ENCODE measurements around the gene EAF2.
"Not testable (repeated sequence)": the region's sequence is repeated elsewhere in the genome, so short reads cannot be mapped to it uniquely, and the experiment has no call there.

EAF2 gene

GRCh38 chr3:121852256-121852655, 17.2 kb downstream of the EAF2 start:
- TF ChIP-seq, protein P1, sequence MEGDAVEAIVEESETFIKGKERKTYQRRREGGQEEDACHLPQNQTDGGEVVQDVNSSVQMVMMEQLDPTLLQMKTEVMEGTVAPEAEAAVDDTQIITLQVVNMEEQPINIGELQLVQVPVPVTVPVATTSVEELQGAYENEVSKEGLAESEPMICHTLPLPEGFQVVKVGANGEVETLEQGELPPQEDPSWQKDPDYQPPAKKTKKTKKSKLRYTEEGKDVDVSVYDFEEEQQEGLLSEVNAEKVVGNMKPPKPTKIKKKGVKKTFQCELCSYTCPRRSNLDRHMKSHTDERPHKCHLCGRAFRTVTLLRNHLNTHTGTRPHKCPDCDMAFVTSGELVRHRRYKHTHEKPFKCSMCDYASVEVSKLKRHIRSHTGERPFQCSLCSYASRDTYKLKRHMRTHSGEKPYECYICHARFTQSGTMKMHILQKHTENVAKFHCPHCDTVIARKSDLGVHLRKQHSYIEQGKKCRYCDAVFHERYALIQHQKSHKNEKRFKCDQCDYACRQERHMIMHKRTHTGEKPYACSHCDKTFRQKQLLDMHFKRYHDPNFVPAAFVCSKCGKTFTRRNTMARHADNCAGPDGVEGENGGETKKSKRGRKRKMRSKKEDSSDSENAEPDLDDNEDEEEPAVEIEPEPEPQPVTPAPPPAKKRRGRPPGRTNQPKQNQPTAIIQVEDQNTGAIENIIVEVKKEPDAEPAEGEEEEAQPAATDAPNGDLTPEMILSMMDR (IDR thresholded peaks at IDR 0.05; ENCODE audit: low read depth, low read length, missing control alignments), result no peak
- in situ Hi-C loops (cut with HindIII; ENCODE audit: low sequenced_read_pairs), result no loop called here
- no peak for DNase-seq (ENCODE audit: low read depth)
- H3K4me3 ChIP-seq (ENCODE audit: low read depth, low read length), result no peak overlapping the region

DNA sequence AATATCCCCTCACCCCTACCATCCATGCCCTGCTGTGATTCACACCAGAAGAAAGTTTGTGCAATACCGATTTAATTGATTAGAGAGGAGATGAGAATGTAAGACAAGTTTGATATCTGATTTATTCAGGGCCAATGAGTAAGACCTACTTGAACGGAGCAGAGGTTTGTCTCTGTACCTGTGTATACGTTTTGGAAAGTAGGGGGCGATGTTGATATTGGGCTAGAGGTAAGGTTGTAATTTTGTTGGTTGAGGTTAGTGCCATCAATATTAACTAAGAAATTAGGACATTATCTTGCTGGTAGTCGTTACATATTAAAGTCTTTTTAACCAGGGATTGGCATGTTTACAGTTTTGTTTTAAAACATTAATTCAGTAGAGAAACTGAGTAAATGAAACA, 20.5 kb downstream of the EAF2 start:
- no peak overlapping the region for H3K4me3 ChIP-seq (ENCODE audit: low read depth, low read length)
- no peak for DNase-seq (ENCODE audit: low read depth)
- TF ChIP-seq, protein P1 (IDR thresholded peaks at IDR 0.05; ENCODE audit: low read depth, low read length, missing control alignments), result peak; percentile 30
- in situ Hi-C loops (cut with HindIII; ENCODE audit: low sequenced_read_pairs), result no loop called here

DNA sequence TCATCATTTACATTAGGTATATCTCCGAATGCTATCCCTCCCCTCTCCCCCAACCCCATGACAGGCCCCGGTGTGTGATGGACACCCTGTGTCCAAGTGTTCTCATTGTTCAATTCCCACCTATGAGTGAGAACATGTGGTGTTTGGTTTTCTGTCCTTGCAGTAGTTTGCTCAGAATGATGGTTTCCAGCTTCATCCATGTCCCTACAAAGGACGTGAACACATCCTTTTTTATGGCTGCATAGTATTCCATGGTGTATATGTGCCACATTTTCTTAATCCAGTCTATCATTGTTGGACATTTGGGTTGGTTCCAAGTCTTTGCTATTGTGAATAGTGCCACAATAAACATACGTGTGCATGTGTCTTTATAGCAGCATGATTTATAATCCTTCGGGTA, 22.8 kb downstream of the EAF2 start:
- in situ Hi-C loops (cut with HindIII; ENCODE audit: low sequenced_read_pairs); H3K4me3 ChIP-seq (ENCODE audit: low read depth, low read length): not testable (repeated sequence)

DNA sequence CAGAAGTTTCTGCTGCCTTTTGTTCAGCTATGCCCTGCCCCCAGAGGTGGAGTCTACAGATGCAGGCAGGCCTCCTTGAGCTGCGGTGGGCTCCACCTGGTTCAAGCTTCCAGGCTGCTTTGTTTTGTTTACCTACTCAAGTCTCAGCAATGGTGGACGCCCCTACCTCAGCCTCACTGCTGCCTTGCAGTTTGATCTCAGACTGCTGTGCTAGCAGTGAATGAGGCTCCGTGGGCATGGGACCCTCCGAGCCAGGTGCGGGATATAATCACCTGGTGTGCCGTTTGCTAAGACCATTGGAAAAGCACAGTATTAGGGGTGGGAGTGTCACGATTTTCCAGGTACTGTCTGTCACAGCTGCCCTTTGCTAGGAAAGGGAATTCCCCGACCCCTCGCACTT, 28.2 kb downstream of the EAF2 start:
- in situ Hi-C loops (cut with HindIII; ENCODE audit: low sequenced_read_pairs); DNase-seq (ENCODE audit: low read depth); H3K4me3 ChIP-seq (ENCODE audit: low read depth, low read length): not testable (repeated sequence)

More for the DNA sequence above, 22.8 kb downstream of the EAF2 start:
- DNase-seq (ENCODE audit: low read depth), result not testable (repeated sequence)

GRCh38 chr3:121863801-121864200, 28.8 kb downstream of the EAF2 start:
- in situ Hi-C loops (cut with HindIII; ENCODE audit: low sequenced_read_pairs), result no loop called here
- no peak overlapping the region for H3K4me3 ChIP-seq (ENCODE audit: low read depth, low read length)
- TF ChIP-seq, protein P1 (IDR thresholded peaks at IDR 0.05; ENCODE audit: low read depth, low read length, missing control alignments), result no peak
- DNase-seq (ENCODE audit: low read depth), result no peak

- in situ Hi-C loops (cut with HindIII; ENCODE audit: low sequenced_read_pairs), result no loop called here
- TF ChIP-seq, protein P1 (IDR thresholded peaks at IDR 0.05; ENCODE audit: low read depth, low read length, missing control alignments), result no peak
- no peak for DNase-seq (ENCODE audit: low read depth)
- no peak overlapping the region for H3K4me3 ChIP-seq (ENCODE audit: low read depth, low read length)
These were observed 34.7 kb downstream of the EAF2 start for GRCh38 chr3:121869736-121870135.

DNA sequence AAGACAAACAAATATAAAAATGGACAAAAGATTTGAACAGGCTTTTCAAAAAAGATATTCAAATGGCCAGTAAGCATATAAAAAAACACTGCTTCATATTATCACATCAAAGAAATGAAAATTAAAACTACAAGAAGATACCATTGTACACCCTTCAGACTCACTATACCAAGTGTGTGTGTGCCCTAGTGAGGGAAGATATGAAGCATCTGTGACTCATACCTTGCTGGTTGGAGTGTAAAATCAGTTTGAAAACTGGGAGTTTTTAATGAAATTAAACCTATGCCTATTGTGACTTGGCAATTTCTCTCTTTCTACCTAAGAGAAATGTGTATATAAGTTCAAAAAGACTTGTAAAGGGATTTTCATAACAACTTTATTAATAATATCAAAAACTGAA, 35.7 kb downstream of the EAF2 start:
- H3K4me3 ChIP-seq (ENCODE audit: low read depth, low read length), result no peak overlapping the region
- DNase-seq (ENCODE audit: low read depth), result no peak
- in situ Hi-C loops (cut with HindIII; ENCODE audit: low sequenced_read_pairs), result no loop called here
- TF ChIP-seq, protein P1 (IDR thresholded peaks at IDR 0.05; ENCODE audit: low read depth, low read length, missing control alignments), result no peak

DNA sequence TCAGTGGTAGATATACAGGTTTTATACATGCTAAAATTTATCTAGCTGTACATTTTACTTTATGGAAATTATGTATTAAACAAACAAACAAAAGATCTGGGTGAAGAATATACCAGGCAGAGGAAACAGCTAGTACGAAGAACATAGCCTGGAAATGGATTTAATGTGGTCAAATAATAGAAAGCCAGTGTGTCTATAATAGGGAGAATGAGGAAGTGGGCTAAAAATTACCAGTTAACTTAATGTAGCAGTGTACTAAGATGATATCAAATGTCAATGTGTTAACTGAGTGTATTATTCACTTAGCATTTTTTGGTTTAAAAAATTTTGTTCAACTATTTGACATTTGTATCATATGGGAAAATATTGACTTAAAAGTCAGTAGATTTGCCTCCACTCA, 36.4 kb downstream of the EAF2 start:
- TF ChIP-seq, protein P1 (IDR thresholded peaks at IDR 0.05; ENCODE audit: low read depth, low read length, missing control alignments), result no peak
- in situ Hi-C loops (cut with HindIII; ENCODE audit: low sequenced_read_pairs), result no loop called here
- no peak for DNase-seq (ENCODE audit: low read depth)
- H3K4me3 ChIP-seq (ENCODE audit: low read depth, low read length), result no peak overlapping the region
